GM19240 (cell line): ENCODE data around the gene JMY.
"Not testable (repeated sequence)": the region's sequence is repeated elsewhere in the genome, so short reads cannot be mapped to it uniquely, and the experiment has no call there.

Source experiments
- DNase-seq: peaks from one replicate; pipeline ENCODE4 v3.0.0; 2011; ENCODE audit warnings: low spot score; ENCODE audit not compliant: insufficient read length

Gene JMY

DNA sequence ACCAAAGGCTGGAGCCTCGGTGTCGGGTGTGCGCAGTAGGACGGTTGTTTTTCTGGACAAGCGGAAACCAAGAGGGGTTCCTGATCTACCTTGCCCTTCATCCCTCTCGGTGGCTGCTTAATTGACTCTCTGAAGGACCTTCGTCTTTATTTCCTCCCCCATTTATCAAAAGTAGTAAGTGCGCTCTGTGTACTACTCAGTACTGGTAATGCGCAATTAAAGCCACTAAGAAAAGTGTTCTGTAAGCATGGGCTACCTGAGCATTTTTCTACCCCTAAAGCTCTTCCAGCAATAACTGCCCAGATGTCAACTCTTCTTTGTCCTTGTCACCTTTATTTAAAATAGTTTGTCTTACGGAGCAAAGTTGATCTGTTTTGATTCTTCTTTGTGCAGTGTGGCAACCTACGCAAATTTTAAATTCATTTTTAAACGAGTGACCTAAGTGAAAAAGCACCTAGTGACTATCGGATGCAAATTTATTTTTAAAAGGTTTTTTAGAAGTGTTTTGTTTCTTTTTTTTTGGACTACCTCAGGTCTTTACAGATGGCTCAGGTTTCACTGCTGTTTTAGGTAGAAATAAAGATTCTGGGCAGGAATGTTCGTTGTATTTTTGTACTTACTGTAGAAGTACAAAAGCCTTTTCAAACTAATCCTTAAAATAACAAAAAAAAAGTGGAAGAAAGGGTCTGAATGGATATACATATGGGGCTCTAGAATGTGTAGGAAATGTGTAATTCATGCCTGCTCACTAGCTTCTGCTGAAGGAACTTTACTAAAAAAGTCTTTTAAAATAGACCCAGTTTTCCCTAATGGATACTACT, 2.0 kb downstream of the JMY start:
- DNase-seq = no peak

DNA sequence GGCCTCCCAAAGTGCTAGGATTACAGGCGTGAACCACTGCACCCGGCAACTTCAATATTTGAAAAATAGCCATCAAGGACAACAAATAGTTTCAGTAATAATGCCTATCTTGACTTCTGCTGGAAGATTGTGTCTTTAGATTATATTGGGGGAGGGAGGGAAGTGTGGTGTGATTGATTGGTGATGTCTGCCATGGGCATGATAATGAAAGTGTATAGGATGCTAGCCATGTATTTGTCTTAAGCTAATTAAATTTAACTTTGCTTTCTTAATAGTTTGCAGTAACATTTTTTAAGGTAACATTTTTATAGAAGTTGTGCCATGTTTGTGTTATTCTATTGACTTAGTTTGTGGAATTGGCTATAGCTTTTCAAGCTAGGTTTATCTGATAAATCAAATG, 4.6 kb downstream of the JMY start:
- DNase-seq = no peak

DNA sequence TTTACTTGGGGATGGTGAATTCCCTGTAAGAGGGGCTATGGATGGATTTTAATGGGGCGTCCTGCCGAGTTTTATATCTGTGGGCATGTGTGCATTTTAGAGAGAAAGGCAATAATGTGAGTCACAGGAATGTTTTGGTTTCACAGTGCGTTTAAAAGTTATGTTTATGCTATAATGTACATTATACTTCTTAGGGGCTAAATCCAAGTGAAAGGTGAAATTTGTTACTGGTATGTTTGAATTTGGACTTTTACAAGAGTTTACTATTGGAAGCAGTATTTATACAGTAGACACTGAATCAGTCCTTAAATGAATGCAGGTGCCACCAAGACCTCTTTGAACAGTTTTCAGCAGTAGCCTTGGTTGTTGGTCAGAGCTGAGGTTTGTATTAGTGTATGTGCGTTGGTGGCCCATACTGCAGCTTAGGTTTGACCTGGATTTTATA, 5.6 kb downstream of the JMY start:
- no peak for DNase-seq

DNA sequence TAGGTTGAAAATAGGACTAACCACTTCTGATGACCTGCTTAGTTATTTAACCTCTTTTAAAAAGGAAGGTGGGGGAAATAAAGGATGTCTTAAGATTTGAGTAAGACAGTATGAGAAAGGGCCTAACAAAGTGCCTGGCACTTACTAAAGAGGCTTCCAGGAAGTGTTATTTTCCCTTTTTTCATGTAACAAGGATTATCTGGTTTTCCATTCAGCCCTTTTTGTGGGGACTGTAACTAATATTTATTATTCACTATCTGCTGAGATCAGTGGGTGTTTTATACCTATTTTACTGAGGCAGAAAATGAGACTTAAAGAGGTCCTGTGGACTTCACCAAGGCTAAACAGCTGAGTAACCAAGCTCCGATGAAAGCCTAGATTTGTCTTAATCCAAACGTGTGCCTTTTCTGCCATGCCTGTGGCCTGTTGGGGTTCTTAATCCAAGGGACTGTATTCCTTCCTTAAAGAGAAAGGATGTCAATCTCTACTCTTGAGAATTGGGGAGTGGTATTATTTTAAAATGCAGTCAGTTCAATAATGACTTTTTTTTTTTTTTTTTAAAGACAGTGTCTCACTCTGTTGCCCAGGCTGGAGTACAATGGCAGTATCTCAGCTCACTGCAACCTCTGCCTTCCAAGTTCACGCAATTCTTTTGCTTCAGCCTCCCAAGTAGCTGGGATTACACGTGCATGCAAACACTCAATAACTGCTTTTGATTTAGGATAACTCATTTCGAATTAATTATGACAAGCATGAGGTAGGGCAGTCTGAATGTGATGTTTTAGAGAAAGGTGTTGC, 6.5 kb downstream of the JMY start:
- DNase-seq = no peak

- no peak for DNase-seq
Measured at GRCh38 chr5:79243224-79243623, 7.3 kb downstream of the JMY start.

- DNase-seq = not testable (repeated sequence)
Measured at GRCh38 chr5:79254067-79254466, 18.1 kb downstream of the JMY start.

GRCh38 chr5:79255786-79256557, 20.0 kb downstream of the JMY start:
- DNase-seq = no peak

GRCh38 chr5:79256563-79256962, 20.6 kb downstream of the JMY start:
- no peak for DNase-seq

- DNase-seq = no peak
Measured at GRCh38 chr5:79257314-79257713, 21.4 kb downstream of the JMY start.

DNA sequence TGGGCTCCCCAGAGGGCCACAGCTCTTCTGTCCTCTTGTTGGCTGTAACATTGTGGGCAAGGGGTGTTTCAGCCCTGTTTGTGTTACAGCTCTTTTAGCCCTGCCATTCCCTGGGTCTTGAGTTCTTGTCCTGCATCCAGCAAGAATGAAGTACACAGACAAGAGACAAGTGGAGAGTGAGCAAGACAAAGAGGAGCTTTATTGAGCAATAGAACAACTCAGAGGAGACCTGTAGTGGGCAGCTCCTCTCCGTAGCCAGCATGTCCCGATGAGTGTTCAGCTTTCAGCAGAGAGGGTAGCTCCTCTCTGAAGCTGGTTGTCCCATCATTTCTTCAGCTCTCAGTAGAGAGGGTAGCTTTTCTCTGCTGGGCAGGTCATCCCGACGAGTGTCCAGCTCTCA, 22.9 kb downstream of the JMY start:
- DNase-seq = no peak

GRCh38 chr5:79259383-79259782, 23.5 kb downstream of the JMY start:
- DNase-seq = no peak

DNA sequence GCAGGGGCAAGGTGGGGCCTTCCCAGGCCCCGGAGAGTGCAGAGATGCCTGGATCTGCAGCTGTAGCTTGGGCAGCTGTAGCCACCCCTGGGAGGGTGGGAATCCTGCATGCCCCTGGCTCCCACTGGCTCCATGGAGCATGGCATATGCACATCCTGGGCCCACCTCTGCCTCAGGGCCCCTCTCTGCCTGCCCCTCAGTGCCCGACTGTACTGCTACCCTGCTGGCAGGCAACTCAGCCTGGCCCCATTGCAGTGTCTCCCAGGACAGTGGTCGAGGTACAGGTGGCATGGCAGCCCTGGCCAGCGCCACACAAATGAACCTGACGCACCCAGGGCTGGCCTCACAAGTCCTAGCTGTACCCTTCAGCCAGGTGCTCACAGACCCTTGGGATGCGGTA, 23.9 kb downstream of the JMY start:
- DNase-seq = no peak

GRCh38 chr5:79261897-79262296, 26.0 kb downstream of the JMY start:
- no peak for DNase-seq

GRCh38 chr5:79263290-79263689, 27.4 kb downstream of the JMY start:
- DNase-seq = no peak

GRCh38 chr5:79267180-79267579, 31.2 kb downstream of the JMY start:
- no peak for DNase-seq

GRCh38 chr5:79269733-79270166, 33.8 kb downstream of the JMY start:
- DNase-seq = no peak

GRCh38 chr5:79273341-79273740, 37.4 kb downstream of the JMY start:
- DNase-seq = no peak

GRCh38 chr5:79284846-79285245, 48.9 kb downstream of the JMY start:
- DNase-seq = no peak

GRCh38 chr5:79285285-79285684, 49.4 kb downstream of the JMY start:
- no peak for DNase-seq

DNA sequence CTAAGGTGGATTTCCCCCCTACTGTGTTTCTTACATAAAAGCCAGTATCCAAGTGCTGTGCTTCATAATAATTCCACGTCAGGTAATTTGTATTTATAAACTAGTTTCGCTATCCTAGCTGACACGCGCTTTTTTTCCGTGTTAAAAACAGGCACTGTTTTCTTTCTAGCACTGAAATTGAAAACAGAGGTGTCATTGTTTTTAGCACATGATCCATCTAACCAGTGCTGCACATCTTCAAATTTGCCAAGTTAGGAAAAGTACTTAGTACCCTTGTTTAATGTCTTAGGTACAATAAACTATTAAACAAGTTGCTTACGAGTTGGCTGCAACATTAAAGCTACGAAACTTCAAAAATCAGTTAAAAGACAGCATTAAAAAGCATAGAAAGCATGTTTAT, 49.9 kb downstream of the JMY start:
- DNase-seq = no peak

GRCh38 chr5:79287380-79287779, 51.4 kb downstream of the JMY start:
- DNase-seq = no peak

DNA sequence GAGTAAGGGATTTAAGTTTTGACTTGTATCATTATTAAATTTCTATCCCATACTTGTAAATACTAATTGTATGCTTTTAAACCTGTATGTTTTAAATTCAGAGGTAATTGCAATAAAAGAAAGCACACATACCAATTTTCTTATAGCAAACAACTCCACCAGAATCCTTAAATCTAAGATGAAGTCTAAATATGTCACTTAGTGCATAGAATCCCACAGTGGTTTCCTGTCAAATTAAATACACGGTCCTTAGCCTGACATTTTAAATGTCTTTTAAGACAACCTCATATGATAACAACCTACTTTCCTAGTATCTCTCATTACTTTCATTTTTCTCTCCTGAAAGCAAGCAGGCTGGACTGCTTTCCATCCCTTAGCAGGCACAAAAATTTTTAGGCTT, 52.0 kb downstream of the JMY start:
- DNase-seq = no peak
